Neural progenitor cell (in vitro differentiated cells): ENCODE results near the gene C3orf20. TPM values are rescaled to one million over a fixed set of nuclear protein-coding genes. Genes with fewer than 3 reads are reported as not detected.

Experiments used
- DNase-seq: peaks from one replicate; pipeline ENCODE4 v3.0.0-alpha.2; 2016; ENCODE audit warnings: low spot score
- H2AFZ ChIP-seq: fragments of 200-600 bp; sonication (generic); replicated peaks from 2 replicates; pipeline ENCODE4 v1.6.1; 2016; ENCODE audit warnings: antibody characterized with exemption
- H3F3A ChIP-seq: fragments of 200-600 bp; sonication (generic); 2 replicates; pipeline ENCODE4 v1.6.1; 2016; ENCODE audit warnings: antibody characterized with exemption, low read depth
- H3K27ac ChIP-seq: fragments of 200-600 bp; sonication (generic); 2 replicates; pipeline ENCODE4 v1.5.1; 2016; ENCODE audit warnings: mild to moderate bottlenecking
- H3K27me3 ChIP-seq: fragments of 200-600 bp; sonication (generic); 2 replicates; pipeline ENCODE4 v1.6.1; 2016; ENCODE audit warnings: mild to moderate bottlenecking, moderate library complexity
- H3K36me3 ChIP-seq: fragments of 200-600 bp; sonication (generic); 2 replicates; pipeline ENCODE4 v1.5.1; 2016
- H3K4me1 ChIP-seq: fragments of 200-600 bp; sonication (generic); 2 replicates; pipeline ENCODE4 v1.6.1; 2016; ENCODE audit warnings: mixed run types
- H3K4me2 ChIP-seq: fragments of 200-600 bp; sonication (generic); 2 replicates; pipeline ENCODE4 v1.6.1; 2016
- H3K4me3 ChIP-seq: fragments of 200-600 bp; sonication (generic); 2 replicates; pipeline ENCODE4 v1.5.1; 2016
- H3K79me2 ChIP-seq: fragments of 200-600 bp; sonication (generic); 2 replicates; pipeline ENCODE4 v1.6.1; 2016; ENCODE audit warnings: low read depth
- H3K9ac ChIP-seq: fragments of 200-600 bp; sonication (generic); 2 replicates; pipeline ENCODE4 v1.6.1; 2016
- H3K9me3 ChIP-seq: fragments of 200-600 bp; sonication (generic); 2 replicates; pipeline ENCODE4 v1.5.1; 2016; ENCODE audit warnings: low read depth
- H4K20me1 ChIP-seq: fragments of 200-600 bp; sonication (generic); 2 replicates; pipeline ENCODE4 v1.6.1; 2016; ENCODE audit warnings: low read depth
- H3K27ac Mint-ChIP-seq: 3 replicates; pipeline ENCODE4 v1.8.0; 2021; ENCODE audit warnings: mixed read lengths
- H3K27me3 Mint-ChIP-seq: 2 replicates; pipeline ENCODE4 v1.8.0; 2022; ENCODE audit warnings: low read depth, mild to moderate bottlenecking, inconsistent platforms, moderate library complexity, mixed read lengths; ENCODE audit not compliant: insufficient read depth
- H3K36me3 Mint-ChIP-seq: 3 replicates; pipeline ENCODE4 v1.8.0; 2021; ENCODE audit warnings: mixed read lengths
- H3K4me1 Mint-ChIP-seq: 3 replicates; pipeline ENCODE4 v1.8.0; 2021; ENCODE audit warnings: mixed read lengths
- H3K4me3 Mint-ChIP-seq: 3 replicates; pipeline ENCODE4 v1.8.0; 2021; ENCODE audit warnings: mild to moderate bottlenecking, moderate library complexity, mixed read lengths
- H3K9me3 Mint-ChIP-seq: 3 replicates; pipeline ENCODE4 v1.8.0; 2020; ENCODE audit warnings: mixed read lengths
- CTCF ChIP-seq: fragments of 200-600 bp; sonication (generic); IDR thresholded peaks from 2 replicates; pipeline ENCODE4 v1.5.1; 2017; ENCODE audit warnings: antibody characterized with exemption, mild to moderate bottlenecking
- EZH2 ChIP-seq: fragments of 200-600 bp; sonication (generic); IDR thresholded peaks from 2 replicates; pipeline ENCODE4 v1.6.1; 2017; ENCODE audit warnings: antibody characterized with exemption, mild to moderate bottlenecking, moderate library complexity
- EZH2phosphoT487 ChIP-seq: fragments of 200-600 bp; sonication (generic); IDR thresholded peaks from 2 replicates; pipeline ENCODE4 v1.6.1; 2017; ENCODE audit warnings: antibody characterized with exemption
- total RNA-seq: library from RNA; depleted of rRNA; stranded (reverse); fragments of >200 nt; gene quantifications from 2 replicates; pipeline ENCODE4 v1.2.3, GENCODE V29; 2015; ENCODE audit warnings: low replicate concordance

C3orf20 gene
- total RNA-seq, 1 donor from 2014 or later = not detected

GRCh38 chr3:14641346-14641745 lies 33.6 kb upstream of the C3orf20 start:
- TF ChIP-seq EZH2phosphoT487 (no peak), EZH2 (no peak), CTCF (no peak)
- Histone ChIP-seq H3K4me1 (no peaks in the 10 kb centered on the region), H3K9me3 (no peaks in the 10 kb centered on the region), H4K20me1 (no peaks in the 10 kb centered on the region), H3K4me3 (no peak overlapping the region), H3K9ac (no peak overlapping the region), H3K27ac (no peak overlapping the region), H3K4me2 (no peak overlapping the region), H3K79me2 (no peaks in the 10 kb centered on the region), H3F3A (no peaks in the 10 kb centered on the region), H3K27me3 (peaks cover 71% of the 10 kb centered on the region), H2AFZ (no peak overlapping the region), H3K36me3 (no peaks in the 10 kb centered on the region)
- H3K4me3 Mint-ChIP-seq = no peak overlapping the region
- peaks cover 10% of the 10 kb centered on the region for H3K27me3 Mint-ChIP-seq
- peaks cover 7% of the 10 kb centered on the region for H3K4me1 Mint-ChIP-seq
- H3K36me3 Mint-ChIP-seq = no peaks in the 10 kb centered on the region
- peaks cover 4% of the 10 kb centered on the region for H3K9me3 Mint-ChIP-seq
- no peak overlapping the region for H3K27ac Mint-ChIP-seq
- no peak for DNase-seq

GRCh38 chr3:14645453-14645852 lies 29.5 kb upstream of the C3orf20 start:
- no peak overlapping the region for H3K4me2 ChIP-seq
- no peaks in the 10 kb centered on the region for H3K79me2 ChIP-seq
- no peaks in the 10 kb centered on the region for H3K36me3 Mint-ChIP-seq
- H3F3A ChIP-seq = no peaks in the 10 kb centered on the region
- H2AFZ ChIP-seq = no peak overlapping the region
- H3K27ac ChIP-seq = no peak overlapping the region
- no peaks in the 10 kb centered on the region for H3K36me3 ChIP-seq
- no peaks in the 10 kb centered on the region for H3K9me3 ChIP-seq
- H3K9me3 Mint-ChIP-seq = no peaks in the 10 kb centered on the region
- H3K27me3 ChIP-seq = peaks cover 66% of the 10 kb centered on the region
- no peak overlapping the region for H3K4me3 Mint-ChIP-seq
- peaks cover 6% of the 10 kb centered on the region for H3K27me3 Mint-ChIP-seq
- no peak overlapping the region for H3K27ac Mint-ChIP-seq
- H3K4me1 Mint-ChIP-seq = peaks cover 32% of the 10 kb centered on the region
- no peak for TF ChIP-seq EZH2
- TF ChIP-seq EZH2phosphoT487 = no peak
- TF ChIP-seq CTCF = no peak
- H4K20me1 ChIP-seq = no peaks in the 10 kb centered on the region
- no peak for DNase-seq
- no peaks in the 10 kb centered on the region for H3K4me1 ChIP-seq
- no peak overlapping the region for H3K9ac ChIP-seq
- no peak overlapping the region for H3K4me3 ChIP-seq

GRCh38 chr3:14646131-14646573 lies 28.8 kb upstream of the C3orf20 start:
- no peaks in the 10 kb centered on the region for H3K9me3 Mint-ChIP-seq
- H3K4me1 ChIP-seq = no peaks in the 10 kb centered on the region

GRCh38 chr3:14646589-14647413 lies 28.1 kb upstream of the C3orf20 start:
- H3K4me1 ChIP-seq = no peaks in the 10 kb centered on the region
- H3K9ac ChIP-seq = no peak overlapping the region
- H3K27ac ChIP-seq = no peak overlapping the region
- H3K4me3 Mint-ChIP-seq = no peak overlapping the region
- H3K36me3 ChIP-seq = no peaks in the 10 kb centered on the region
- H3K79me2 ChIP-seq = peaks cover 1% of the 10 kb centered on the region
- H3K9me3 ChIP-seq = no peaks in the 10 kb centered on the region
- peaks cover 36% of the 10 kb centered on the region for H3K4me1 Mint-ChIP-seq
- no peak overlapping the region for H2AFZ ChIP-seq
- H3K27me3 ChIP-seq = peaks cover 62% of the 10 kb centered on the region
- H3K4me3 ChIP-seq = no peak overlapping the region
- no peak overlapping the region for H3K4me2 ChIP-seq
- H3K27me3 Mint-ChIP-seq = peaks cover 6% of the 10 kb centered on the region
- H3F3A ChIP-seq = no peaks in the 10 kb centered on the region
- H3K36me3 Mint-ChIP-seq = no peaks in the 10 kb centered on the region
- H4K20me1 ChIP-seq = no peaks in the 10 kb centered on the region
- TF ChIP-seq EZH2phosphoT487 = no peak
- peak; percentile 24 for TF ChIP-seq CTCF
- DNase-seq = peak; percentile 7
- no peak overlapping the region for H3K27ac Mint-ChIP-seq
- H3K9me3 Mint-ChIP-seq = no peaks in the 10 kb centered on the region

More at GRCh38 chr3:14646131-14646573, 28.8 kb upstream of the C3orf20 start:
- Mint-ChIP-seq H3K4me1 (peaks cover 36% of the 10 kb centered on the region), H3K4me3 (no peak overlapping the region), H3K36me3 (no peaks in the 10 kb centered on the region), H3K27me3 (peaks cover 6% of the 10 kb centered on the region), H3K27ac (no peak overlapping the region)
- Histone ChIP-seq H3K9me3 (no peaks in the 10 kb centered on the region), H3K27ac (no peak overlapping the region), H2AFZ (no peak overlapping the region), H3K79me2 (no peaks in the 10 kb centered on the region), H3K9ac (no peak overlapping the region), H3K4me2 (no peak overlapping the region), H3K36me3 (no peaks in the 10 kb centered on the region), H3K4me3 (no peak overlapping the region), H4K20me1 (no peaks in the 10 kb centered on the region), H3F3A (no peaks in the 10 kb centered on the region), H3K27me3 (peaks cover 66% of the 10 kb centered on the region)
- DNase-seq = no peak
- no peak for TF ChIP-seq EZH2phosphoT487
